Measurements from ENCODE around the gene MICAL2.

Gene MICAL2

GRCh38 chr11:12246989-12247388 lies 136.6 kb downstream of the MICAL2 start:
- TF ChIP-seq CTCF (conservative IDR thresholded peaks at IDR 0.05) = no peak
- peak overlapping the region; percentile 95 for H3K27ac ChIP-seq

GRCh38 chr11:12247543-12248254 lies 137.3 kb downstream of the MICAL2 start:
- TF ChIP-seq CTCF (conservative IDR thresholded peaks at IDR 0.05) = no peak
- peak overlapping the region; percentile 95 for H3K27ac ChIP-seq

GRCh38 chr11:12248330-12248729 lies 137.9 kb downstream of the MICAL2 start:
- H3K27ac ChIP-seq = peak overlapping the region; percentile 95
- TF ChIP-seq CTCF (conservative IDR thresholded peaks at IDR 0.05) = no peak

DNA sequence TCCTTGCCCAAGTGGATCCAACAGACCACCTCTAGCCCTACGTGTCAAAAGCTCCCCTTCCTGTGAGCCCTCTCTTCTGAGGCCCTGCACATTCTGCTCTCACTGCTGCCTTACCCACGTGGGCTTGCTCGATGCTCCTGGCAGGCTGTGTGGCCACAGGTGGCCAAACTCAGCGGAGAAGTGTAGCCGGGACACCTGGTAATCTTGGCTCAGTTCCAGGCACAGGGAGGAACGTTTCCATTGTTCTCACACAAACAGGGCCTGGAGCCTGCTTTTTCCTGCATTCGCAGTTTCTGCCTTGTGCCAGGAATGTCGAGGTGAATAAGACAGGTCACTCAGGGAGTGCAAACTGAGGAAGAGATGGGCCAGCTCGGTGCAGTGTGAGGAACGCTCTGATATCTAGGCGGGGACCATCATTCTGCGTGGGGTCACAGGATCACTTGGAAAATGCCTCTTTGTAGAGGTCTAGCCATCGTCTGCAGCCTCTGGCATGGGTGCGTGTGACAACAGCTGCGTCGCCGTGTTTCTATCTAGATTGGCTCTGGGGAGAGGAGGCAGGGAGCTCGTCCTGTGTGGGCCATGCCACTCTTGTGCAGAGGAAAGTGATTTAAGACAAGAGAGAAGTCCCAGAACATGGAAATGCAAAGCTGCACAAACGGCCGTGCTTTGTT lies 139.3 kb downstream of the MICAL2 start:
- peak overlapping the region; percentile 95 for H3K27ac ChIP-seq
- TF ChIP-seq CTCF (conservative IDR thresholded peaks at IDR 0.05) = no peak

- H3K27ac ChIP-seq = peak overlapping the region; percentile 9; the same call in 1 of the 2 replicates
Observed at GRCh38 chr11:12251666-12252560, 141.5 kb downstream of the MICAL2 start.

GRCh38 chr11:12253843-12254281 lies 143.5 kb downstream of the MICAL2 start:
- H3K27ac ChIP-seq = no peak overlapping the region
- TF ChIP-seq CTCF (conservative IDR thresholded peaks at IDR 0.05) = no peak

More at GRCh38 chr11:12251666-12252560, 141.5 kb downstream of the MICAL2 start:
- TF ChIP-seq CTCF (conservative IDR thresholded peaks at IDR 0.05) = no peak

GRCh38 chr11:12258451-12258850 lies 148.1 kb downstream of the MICAL2 start:
- TF ChIP-seq CTCF (conservative IDR thresholded peaks at IDR 0.05) = no peak

More at GRCh38 chr11:12258451-12258850, 148.1 kb downstream of the MICAL2 start:
- H3K27ac ChIP-seq = peak overlapping the region; percentile 58

Data from VCaP (cell line).